Testis (tissue), 3 donors: Measurements from ENCODE around the gene NABP1. TPM values are rescaled to one million over a fixed set of nuclear protein-coding genes. Genes with fewer than 3 reads are reported as not detected.
A peak's percentile ranks its signal among the peaks of the same experiment; 100 is the strongest.

ENCODE experiments used
- DNase-seq: peaks from one replicate; pipeline ENCODE4 v3.0.0-alpha.2; 2019
- H3K27ac ChIP-seq, 2 donors: fragments of 200-600 bp; sonication (generic); one replicate each; pipeline ENCODE4 v1.5.1; 2019
- H3K27me3 ChIP-seq: fragments of 200-600 bp; sonication (generic); one replicate; pipeline ENCODE4 v1.5.1; 2019
- H3K36me3 ChIP-seq: fragments of 200-600 bp; sonication (generic); one replicate; pipeline ENCODE4 v1.5.1; 2017; ENCODE audit warnings: low read depth; ENCODE audit errors: missing control alignments
- H3K4me1 ChIP-seq: fragments of 200-600 bp; sonication (generic); one replicate; pipeline ENCODE4 v1.5.1; 2019
- H3K4me3 ChIP-seq, 2 donors: fragments of 200-600 bp; sonication (generic); one replicate each; pipeline ENCODE4 v1.5.1; 2017 to 2019
- H3K9me3 ChIP-seq: fragments of 200-600 bp; sonication (generic); one replicate; pipeline ENCODE4 v1.5.1; 2017
- POLR2A ChIP-seq: fragments of 450-650 bp; IDR thresholded peaks from one replicate; pipeline ENCODE4 v1.6.1; 2017; ENCODE audit warnings: antibody characterized with exemption, mild to moderate bottlenecking, moderate library complexity
- WGBS, 2 donors: methylation state at CpG; one replicate each; pipeline ENCODE4 v1.1.5; 2018; 5-methylcytosine and 5-hydroxymethylcytosine counted together
- intact Hi-C: fragments of 100-400 bp; cut with DNase I; formaldehyde crosslinking; loops from one replicate; pipeline ENCODE4 v1.15.1; 2023; ENCODE audit warnings: low total_unique reads
- polyA plus RNA-seq: library from polyadenylated mRNA; stranded (reverse); fragments of 350-450 nt; fragmentation: Illumina TruSeq; extraction: RNeasy Lipid Tissue Mini Kit (QIAGEN cat#74804); gene quantifications from one replicate; pipeline ENCODE4 v1.2.3, GENCODE V29; 2014; ENCODE audit warnings: low read depth, low replicate concordance; ENCODE audit not compliant: insufficient read depth
- total RNA-seq, 2 donors: library from RNA; depleted of rRNA; stranded (reverse); fragments of >200 nt; gene quantifications; one replicate each; pipeline ENCODE4 v1.2.3, GENCODE V29; 2016
- TF ChIP-seq, protein P1 (sequence below), 3 experiments: fragments of 450-650 bp in 2 of 3; fragments of 200-600 bp in 1 of 3; sonication (generic) in 1 of 3; IDR thresholded peaks; one replicate each; pipeline ENCODE4 v1.5.1; 2016 to 2019; ENCODE audit warnings: antibody characterized with exemption in 3 of 3, mild to moderate bottlenecking in 2 of 3, moderate library complexity in 1 of 3

NABP1 gene
- total and polyA plus RNA-seq, 3 donors from 2014 or later, result 40.6 to 67.1 (median 65.8) TPM

DNA sequence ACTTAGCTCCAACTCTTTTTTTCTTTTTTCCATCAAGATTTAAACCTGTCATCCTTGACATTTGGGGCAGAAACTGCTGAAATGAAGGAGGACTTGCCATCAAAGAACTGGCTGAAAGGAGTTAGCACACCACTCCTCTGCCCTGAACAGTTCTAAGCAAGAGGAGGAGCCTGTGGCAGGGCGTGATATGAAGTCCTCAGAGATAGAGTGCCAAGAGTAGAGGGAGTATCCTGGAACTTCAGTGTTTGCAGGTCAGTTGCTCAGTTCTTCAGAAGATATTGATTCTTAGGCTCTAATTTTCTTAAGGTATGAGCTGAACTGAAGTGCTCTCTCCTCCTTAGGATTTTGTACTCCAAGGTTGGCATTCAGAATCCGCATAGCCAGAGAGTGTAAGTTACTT lies 15.2 kb downstream of the NABP1 start:
- no peak overlapping the region for H3K27ac ChIP-seq
- peaks cover 16% of the 10 kb centered on the region for H3K4me1 ChIP-seq
- no peaks in the 10 kb centered on the region for H3K27me3 ChIP-seq
- no peak overlapping the region for H3K4me3 ChIP-seq
- no peaks in the 10 kb centered on the region for H3K9me3 ChIP-seq
- no peak for TF ChIP-seq POLR2A
- TF ChIP-seq, protein P1, sequence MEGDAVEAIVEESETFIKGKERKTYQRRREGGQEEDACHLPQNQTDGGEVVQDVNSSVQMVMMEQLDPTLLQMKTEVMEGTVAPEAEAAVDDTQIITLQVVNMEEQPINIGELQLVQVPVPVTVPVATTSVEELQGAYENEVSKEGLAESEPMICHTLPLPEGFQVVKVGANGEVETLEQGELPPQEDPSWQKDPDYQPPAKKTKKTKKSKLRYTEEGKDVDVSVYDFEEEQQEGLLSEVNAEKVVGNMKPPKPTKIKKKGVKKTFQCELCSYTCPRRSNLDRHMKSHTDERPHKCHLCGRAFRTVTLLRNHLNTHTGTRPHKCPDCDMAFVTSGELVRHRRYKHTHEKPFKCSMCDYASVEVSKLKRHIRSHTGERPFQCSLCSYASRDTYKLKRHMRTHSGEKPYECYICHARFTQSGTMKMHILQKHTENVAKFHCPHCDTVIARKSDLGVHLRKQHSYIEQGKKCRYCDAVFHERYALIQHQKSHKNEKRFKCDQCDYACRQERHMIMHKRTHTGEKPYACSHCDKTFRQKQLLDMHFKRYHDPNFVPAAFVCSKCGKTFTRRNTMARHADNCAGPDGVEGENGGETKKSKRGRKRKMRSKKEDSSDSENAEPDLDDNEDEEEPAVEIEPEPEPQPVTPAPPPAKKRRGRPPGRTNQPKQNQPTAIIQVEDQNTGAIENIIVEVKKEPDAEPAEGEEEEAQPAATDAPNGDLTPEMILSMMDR (IDR thresholded peaks at IDR 0.05), result no peak
- WGBS, 2 donors, result 63 to 69% methylated on average over 2 of the region's 2 CpGs
- DNase-seq, result peak; percentile 37
- no peaks in the 10 kb centered on the region for H3K36me3 ChIP-seq
- intact Hi-C loops, result no loop called here

DNA sequence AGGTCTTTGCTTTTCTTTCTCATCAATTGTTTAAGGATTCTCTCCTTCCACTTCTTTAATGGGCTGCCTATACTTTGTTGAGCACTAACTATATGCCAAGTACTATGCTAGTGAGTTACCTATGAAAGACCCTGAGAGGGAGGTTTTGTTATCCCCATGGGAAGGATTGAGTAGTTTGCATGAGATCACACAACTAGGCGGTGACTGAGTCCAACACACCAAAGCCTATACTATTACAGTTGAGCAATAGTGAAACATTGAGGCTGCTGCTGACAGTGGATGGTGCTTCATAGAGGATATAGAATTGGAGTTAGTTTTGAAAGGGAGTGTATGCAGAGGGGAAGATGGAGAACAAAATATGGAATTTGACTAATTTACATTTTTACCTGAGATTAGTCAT lies 15.8 kb downstream of the NABP1 start:
- TF ChIP-seq, protein P1 (IDR thresholded peaks at IDR 0.05), result no peak
- no peak for TF ChIP-seq POLR2A
- intact Hi-C loops, result no loop called here

DNA sequence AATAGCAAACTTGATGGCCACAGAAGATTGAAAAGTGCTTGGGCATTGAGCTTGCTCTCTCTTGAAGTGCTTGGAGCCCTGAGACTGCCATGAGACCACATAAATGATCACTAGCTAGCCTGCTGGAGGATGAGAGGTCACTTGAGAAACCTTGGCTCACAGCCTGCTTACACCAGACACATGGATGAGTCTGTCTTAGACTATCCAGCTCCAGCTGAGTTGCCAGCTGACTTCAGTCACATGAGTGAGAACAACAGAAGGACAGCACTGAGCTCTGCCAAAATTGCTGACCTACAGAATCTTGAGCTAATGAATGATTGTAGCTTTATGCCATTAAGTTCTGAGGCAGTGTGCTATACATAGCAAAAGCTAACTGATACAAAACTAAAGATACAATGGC lies 18.1 kb downstream of the NABP1 start:
- H3K36me3 ChIP-seq, result no peaks in the 10 kb centered on the region
- no peaks in the 10 kb centered on the region for H3K9me3 ChIP-seq
- intact Hi-C loops, result no loop called here
- H3K27me3 ChIP-seq, result no peaks in the 10 kb centered on the region
- peaks cover 12% of the 10 kb centered on the region for H3K4me1 ChIP-seq
- DNase-seq, result peak; percentile 77
- TF ChIP-seq, protein P1 (IDR thresholded peaks at IDR 0.05), result no peak
- no peak for TF ChIP-seq POLR2A
- H3K4me3 ChIP-seq, result no peak overlapping the region
- no peak overlapping the region for H3K27ac ChIP-seq

More for the DNA sequence above, 15.8 kb downstream of the NABP1 start:
- no peak for DNase-seq
- H3K27ac ChIP-seq, result no peak overlapping the region
- H3K4me1 ChIP-seq, result peaks cover 16% of the 10 kb centered on the region
- WGBS, 2 donors, result 100% methylated on average over 1 of the region's 1 CpG
- no peaks in the 10 kb centered on the region for H3K9me3 ChIP-seq
- no peak overlapping the region for H3K4me3 ChIP-seq
- H3K27me3 ChIP-seq, result no peaks in the 10 kb centered on the region
- no peaks in the 10 kb centered on the region for H3K36me3 ChIP-seq

DNA sequence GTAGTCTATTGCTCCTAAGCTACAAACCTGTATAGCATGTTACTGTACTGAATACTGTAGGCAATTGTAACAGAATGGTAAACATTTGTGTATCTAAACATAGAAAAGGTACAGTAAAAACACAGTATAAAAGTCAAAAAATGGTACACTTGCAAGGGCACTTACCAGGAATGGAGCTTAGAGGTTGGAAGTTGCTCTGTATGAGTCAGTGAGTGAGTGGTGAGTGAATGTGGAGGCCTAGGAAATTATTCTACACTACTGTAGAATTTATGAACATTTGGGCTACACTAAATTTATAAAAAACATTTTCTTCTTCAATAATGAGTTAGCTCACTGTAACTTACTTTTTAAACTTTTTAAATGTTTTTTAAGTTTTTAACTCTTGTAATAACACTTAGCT lies 19.0 kb downstream of the NABP1 start:
- no peaks in the 10 kb centered on the region for H3K9me3 ChIP-seq
- no peak overlapping the region for H3K27ac ChIP-seq
- no peak overlapping the region for H3K4me3 ChIP-seq
- intact Hi-C loops, result no loop called here
- H3K27me3 ChIP-seq, result no peaks in the 10 kb centered on the region
- DNase-seq, result no peak
- H3K4me1 ChIP-seq, result peaks cover 2% of the 10 kb centered on the region
- H3K36me3 ChIP-seq, result no peaks in the 10 kb centered on the region
- TF ChIP-seq POLR2A, result no peak
- TF ChIP-seq, protein P1 (IDR thresholded peaks at IDR 0.05), result no peak

DNA sequence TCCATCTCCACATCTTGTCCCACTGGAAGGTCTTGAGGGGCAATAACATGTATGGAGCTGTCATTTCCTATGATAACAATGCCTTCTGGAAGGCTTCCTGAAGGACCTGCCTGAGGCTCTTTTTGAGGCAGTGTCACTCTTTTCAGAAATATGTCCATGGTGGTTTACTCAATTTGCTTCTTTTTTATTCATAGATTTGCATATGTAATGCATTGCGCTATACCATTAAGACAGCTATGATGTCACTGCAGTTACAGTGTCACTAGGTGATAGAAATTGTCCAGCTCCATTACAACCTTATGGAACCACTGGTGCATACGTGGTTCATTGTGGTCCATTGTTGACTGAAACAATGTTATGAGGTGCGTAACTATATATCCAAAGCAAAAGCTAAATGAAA lies 19.9 kb downstream of the NABP1 start:
- no peaks in the 10 kb centered on the region for H3K4me1 ChIP-seq
- intact Hi-C loops, result no loop called here
- DNase-seq, result no peak
- TF ChIP-seq, protein P1 (IDR thresholded peaks at IDR 0.05), result no peak
- no peak for TF ChIP-seq POLR2A
- H3K9me3 ChIP-seq, result no peaks in the 10 kb centered on the region
- no peak overlapping the region for H3K4me3 ChIP-seq
- H3K27me3 ChIP-seq, result no peaks in the 10 kb centered on the region
- 83 to 84% methylated on average over 3 of the region's 3 CpGs for WGBS, 2 donors
- H3K36me3 ChIP-seq, result no peaks in the 10 kb centered on the region
- no peak overlapping the region for H3K27ac ChIP-seq
